ENCODE results near the gene PTPRA. TPM values are rescaled to one million over a fixed set of nuclear protein-coding genes. Genes with fewer than 3 reads are reported as not detected.

The PTPRA gene
- total and polyA plus RNA-seq, 2 of the 13 experiments (the other 11 are each of a cell fraction or from before 2014, with no cell fraction given) = 47.2 to 127 TPM

GRCh38 chr20:3045816-3046676 is 172.8 kb downstream of the PTPRA start, which contains the start of gene MRPS26 (continued):
- TF ChIP-seq, protein P1, sequence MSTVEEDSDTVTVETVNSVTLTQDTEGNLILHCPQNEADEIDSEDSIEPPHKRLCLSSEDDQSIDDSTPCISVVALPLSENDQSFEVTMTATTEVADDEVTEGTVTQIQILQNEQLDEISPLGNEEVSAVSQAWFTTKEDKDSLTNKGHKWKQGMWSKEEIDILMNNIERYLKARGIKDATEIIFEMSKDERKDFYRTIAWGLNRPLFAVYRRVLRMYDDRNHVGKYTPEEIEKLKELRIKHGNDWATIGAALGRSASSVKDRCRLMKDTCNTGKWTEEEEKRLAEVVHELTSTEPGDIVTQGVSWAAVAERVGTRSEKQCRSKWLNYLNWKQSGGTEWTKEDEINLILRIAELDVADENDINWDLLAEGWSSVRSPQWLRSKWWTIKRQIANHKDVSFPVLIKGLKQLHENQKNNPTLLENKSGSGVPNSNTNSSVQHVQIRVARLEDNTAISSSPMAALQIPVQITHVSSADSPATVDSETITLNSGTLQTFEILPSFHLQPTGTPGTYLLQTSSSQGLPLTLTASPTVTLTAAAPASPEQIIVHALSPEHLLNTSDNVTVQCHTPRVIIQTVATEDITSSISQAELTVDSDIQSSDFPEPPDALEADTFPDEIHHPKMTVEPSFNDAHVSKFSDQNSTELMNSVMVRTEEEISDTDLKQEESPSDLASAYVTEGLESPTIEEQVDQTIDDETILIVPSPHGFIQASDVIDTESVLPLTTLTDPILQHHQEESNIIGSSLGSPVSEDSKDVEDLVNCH (CRISPR knock-in tag; IDR thresholded peaks at IDR 0.05) = peak; percentile 80; the same call in 1 of the 2 replicates
- peak; percentile 99 for TF ChIP-seq DMAP1 (CRISPR knock-in tag; IDR thresholded peaks at IDR 0.05)
- peak; percentile 90; the same call in 1 of the 2 replicates for TF ChIP-seq ZNF451 (CRISPR knock-in tag; IDR thresholded peaks at IDR 0.05)
- no peak for TF ChIP-seq GATAD2A (CRISPR knock-in tag; IDR thresholded peaks at IDR 0.05)
- TF ChIP-seq ETS1 (CRISPR knock-in tag; IDR thresholded peaks at IDR 0.05) = no peak; the same call in 1 of the 2 replicates
- peak; percentile 89; the same call in 1 of the 2 replicates for TF ChIP-seq ZFP82 (CRISPR knock-in tag; IDR thresholded peaks at IDR 0.05; ENCODE audit: borderline replicate concordance)
- no peak for TF ChIP-seq ATF7 (IDR thresholded peaks at IDR 0.05)
- peak; percentile 48; the same call in 1 of the 2 replicates for TF ChIP-seq ATF7 (CRISPR knock-in tag; IDR thresholded peaks at IDR 0.05)
- peak; percentile 95; the same call in 1 of the 2 replicates for TF ChIP-seq NKX3-1 (CRISPR knock-in tag; IDR thresholded peaks at IDR 0.05)
- TF ChIP-seq CC2D1A (CRISPR knock-in tag; IDR thresholded peaks at IDR 0.05) = 0 out of 2 replicates have a peak, but pooled peaks have one; percentile 58
- peak; percentile 93 for TF ChIP-seq ZNF234 (CRISPR knock-in tag; conservative IDR thresholded peaks at IDR 0.05)
- peak; percentile 92; the same call in 1 of the 2 replicates for TF ChIP-seq ZNF776 (CRISPR knock-in tag; IDR thresholded peaks at IDR 0.05)
- no peak for TF ChIP-seq ZNF878 (CRISPR knock-in tag; IDR thresholded peaks at IDR 0.05)
- no peak for TF ChIP-seq SP1 (IDR thresholded peaks at IDR 0.05)
- peak; percentile 52; the same call in 1 of the 2 replicates for TF ChIP-seq SP1 (CRISPR knock-in tag; IDR thresholded peaks at IDR 0.05)
- TF ChIP-seq, protein P2, sequence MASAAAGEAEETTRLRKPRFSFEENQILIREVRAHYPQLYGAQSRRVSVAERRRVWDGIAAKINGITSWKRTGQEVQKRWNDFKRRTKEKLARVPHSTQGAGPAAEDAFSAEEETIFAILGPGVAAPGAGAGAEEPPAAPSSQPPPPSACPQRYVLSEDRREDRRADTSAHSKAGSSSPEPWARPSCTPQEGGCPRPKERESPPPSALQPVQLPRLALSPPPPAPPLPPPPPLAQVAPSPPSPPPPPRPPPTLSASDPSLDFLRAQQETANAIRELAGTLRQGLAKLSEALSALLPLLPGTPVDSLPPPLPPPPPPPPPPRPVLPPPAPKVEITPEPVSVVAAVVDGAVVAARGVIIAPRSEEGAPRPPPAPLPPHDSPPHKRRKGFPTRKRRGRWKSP (CRISPR knock-in tag; IDR thresholded peaks at IDR 0.05) = peak; percentile 91
- TF ChIP-seq MED1 (CRISPR knock-in tag; IDR thresholded peaks at IDR 0.05) = peak; percentile 88
- no peak for TF ChIP-seq RCOR2 (CRISPR knock-in tag; IDR thresholded peaks at IDR 0.05)
- peak; percentile 81 for TF ChIP-seq HDAC2 (CRISPR knock-in tag; IDR thresholded peaks at IDR 0.05)
- TF ChIP-seq GABPB1 (CRISPR knock-in tag; IDR thresholded peaks at IDR 0.05) = peak; percentile 97
- no peak for TF ChIP-seq SMARCC2 (IDR thresholded peaks at IDR 0.05)
- TF ChIP-seq HHEX (CRISPR knock-in tag; IDR thresholded peaks at IDR 0.05) = no peak
- no peak; the same call in 1 of the 2 replicates for TF ChIP-seq KDM1A (CRISPR knock-in tag; IDR thresholded peaks at IDR 0.05)
- TF ChIP-seq ZFP1 (CRISPR knock-in tag; IDR thresholded peaks at IDR 0.05) = no peak
- TF ChIP-seq ARNT2 (CRISPR knock-in tag; IDR thresholded peaks at IDR 0.05; ENCODE audit: low read depth) = peak; percentile 96
- TF ChIP-seq, protein P3, sequence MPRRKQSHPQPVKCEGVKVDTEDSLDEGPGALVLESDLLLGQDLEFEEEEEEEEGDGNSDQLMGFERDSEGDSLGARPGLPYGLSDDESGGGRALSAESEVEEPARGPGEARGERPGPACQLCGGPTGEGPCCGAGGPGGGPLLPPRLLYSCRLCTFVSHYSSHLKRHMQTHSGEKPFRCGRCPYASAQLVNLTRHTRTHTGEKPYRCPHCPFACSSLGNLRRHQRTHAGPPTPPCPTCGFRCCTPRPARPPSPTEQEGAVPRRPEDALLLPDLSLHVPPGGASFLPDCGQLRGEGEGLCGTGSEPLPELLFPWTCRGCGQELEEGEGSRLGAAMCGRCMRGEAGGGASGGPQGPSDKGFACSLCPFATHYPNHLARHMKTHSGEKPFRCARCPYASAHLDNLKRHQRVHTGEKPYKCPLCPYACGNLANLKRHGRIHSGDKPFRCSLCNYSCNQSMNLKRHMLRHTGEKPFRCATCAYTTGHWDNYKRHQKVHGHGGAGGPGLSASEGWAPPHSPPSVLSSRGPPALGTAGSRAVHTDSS (CRISPR knock-in tag; conservative IDR thresholded peaks at IDR 0.05) = peak; percentile 94
- no peak for TF ChIP-seq ATF1 (CRISPR knock-in tag; IDR thresholded peaks at IDR 0.05)
- peak; percentile 89; the same call in 1 of the 2 replicates for TF ChIP-seq SNAPC2 (CRISPR knock-in tag; IDR thresholded peaks at IDR 0.05)
